ENCODE data around the gene ESYT2.
"Not testable (repeated sequence)": the region's sequence is repeated elsewhere in the genome, so short reads cannot be mapped to it uniquely, and the experiment has no call there.

The ESYT2 gene, protein sequence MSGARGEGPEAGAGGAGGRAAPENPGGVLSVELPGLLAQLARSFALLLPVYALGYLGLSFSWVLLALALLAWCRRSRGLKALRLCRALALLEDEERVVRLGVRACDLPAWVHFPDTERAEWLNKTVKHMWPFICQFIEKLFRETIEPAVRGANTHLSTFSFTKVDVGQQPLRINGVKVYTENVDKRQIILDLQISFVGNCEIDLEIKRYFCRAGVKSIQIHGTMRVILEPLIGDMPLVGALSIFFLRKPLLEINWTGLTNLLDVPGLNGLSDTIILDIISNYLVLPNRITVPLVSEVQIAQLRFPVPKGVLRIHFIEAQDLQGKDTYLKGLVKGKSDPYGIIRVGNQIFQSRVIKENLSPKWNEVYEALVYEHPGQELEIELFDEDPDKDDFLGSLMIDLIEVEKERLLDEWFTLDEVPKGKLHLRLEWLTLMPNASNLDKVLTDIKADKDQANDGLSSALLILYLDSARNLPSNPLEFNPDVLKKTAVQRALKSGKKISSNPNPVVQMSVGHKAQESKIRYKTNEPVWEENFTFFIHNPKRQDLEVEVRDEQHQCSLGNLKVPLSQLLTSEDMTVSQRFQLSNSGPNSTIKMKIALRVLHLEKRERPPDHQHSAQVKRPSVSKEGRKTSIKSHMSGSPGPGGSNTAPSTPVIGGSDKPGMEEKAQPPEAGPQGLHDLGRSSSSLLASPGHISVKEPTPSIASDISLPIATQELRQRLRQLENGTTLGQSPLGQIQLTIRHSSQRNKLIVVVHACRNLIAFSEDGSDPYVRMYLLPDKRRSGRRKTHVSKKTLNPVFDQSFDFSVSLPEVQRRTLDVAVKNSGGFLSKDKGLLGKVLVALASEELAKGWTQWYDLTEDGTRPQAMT

DNA sequence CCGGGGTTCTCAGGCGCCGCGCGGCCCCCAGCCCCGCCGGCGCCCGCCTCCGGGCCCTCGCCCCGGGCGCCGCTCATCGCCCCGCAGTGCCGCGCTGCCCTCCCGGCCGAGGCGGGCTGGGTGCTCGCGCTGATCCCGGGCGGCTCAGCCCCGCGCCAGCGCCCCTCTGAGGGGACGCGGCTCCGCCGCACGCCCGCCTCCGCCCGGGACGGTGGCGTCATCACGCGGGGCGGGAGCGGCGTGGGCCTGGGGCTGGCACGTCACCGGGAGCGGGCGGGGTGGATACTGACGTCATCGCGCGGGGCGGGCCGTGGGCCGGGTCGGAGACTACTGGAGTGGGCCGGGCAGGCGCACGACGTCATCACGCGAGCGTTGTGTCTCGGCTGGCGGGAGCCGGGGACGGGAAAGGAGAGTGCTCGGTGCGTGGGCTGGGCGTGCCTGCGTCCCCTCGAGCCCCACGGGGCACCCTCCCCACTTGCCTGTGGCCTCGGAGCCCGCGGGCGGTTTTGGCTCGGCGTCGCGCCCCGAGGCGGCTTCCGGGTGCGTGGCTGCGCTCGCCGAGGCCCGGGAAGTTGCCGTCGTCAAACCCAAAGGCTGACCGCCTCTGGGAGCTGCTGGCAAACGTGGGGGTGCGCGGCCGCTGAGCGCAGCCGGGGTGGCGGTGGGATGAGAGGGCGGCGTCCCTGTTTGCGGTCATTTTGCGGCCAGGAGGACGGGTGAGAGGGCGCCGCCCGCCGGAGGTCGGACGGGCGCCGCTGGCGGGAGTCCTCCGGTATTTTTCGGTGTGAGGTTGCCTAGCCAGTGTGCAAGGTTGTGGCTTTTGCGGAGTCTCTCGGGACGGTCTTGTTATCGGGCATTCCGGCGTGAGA, at the start of gene ESYT2:
TSS of gene ESYT2 (minus strand) at position 168 of the 869 bp plus-strand sequence. CDS start at position 77, 91 bp downstream.
- peak; percentile 98 for DNase-seq

DNA sequence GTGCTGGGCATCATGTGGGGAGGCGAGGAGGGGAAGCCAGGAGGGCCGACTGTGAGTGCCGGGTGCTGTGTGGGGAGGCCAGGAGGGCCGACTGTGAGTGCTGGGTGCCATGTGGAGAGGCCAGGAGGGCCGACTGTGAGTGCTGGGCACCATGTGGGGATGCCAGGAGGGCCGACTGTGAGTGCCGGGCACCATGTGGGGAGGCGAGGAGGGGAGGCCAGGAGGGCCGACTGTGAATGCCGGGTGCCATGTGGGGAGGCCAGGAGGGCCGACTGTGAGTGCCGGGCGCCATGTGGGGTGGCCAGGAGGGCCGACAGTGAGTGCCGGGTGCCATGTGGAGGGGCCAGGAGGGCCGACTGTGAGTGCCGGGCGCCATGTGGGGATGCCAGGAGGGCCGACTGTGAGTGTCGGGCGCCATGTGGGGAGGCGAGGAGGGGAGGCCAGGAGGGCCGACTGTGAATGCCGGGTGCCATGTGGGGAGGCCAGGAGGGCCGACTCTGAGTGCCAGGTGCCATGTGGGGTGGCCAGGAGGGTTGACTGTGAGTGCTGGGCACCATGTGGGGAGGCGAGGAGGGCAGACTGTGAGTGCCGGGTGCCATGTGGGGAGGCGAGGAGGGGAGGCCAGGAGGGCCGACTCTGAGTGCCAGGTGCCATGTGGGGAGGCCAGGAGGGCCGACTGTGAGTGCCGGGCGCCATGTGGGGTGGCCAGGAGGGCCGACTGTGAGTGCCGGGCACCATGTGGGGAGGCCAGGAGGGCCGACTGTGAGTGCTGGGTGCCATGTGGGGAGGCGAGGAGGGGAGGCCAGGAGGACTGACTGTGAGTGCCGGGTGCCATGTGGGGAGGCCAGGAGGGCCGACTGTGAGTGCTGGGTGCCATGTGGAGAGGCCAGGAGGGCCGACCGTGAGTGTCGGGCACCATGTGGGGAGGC, 49.1 kb upstream of the ESYT2 start:
- not testable (repeated sequence) for DNase-seq

DNA sequence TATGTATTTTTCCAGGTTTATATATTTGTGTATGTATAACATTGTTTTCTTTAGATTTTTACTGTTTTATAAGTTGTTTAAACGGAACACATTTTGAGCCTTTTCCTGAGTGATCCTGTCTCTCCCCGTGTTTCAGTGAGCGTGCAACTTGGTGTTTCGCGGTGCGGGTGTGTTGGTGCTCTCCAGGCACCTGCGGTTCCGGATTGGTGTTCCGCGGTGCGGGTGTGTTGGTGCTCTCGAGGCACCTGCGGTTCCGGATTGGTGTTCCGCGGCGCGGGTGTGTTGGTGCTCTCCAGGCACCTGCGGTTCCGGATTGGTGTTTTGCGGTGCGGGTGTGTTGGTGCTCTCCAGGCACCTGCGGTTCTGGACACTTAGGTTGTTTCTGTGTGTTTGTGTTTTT, 47.7 kb upstream of the ESYT2 start:
- no peak for DNase-seq

DNA sequence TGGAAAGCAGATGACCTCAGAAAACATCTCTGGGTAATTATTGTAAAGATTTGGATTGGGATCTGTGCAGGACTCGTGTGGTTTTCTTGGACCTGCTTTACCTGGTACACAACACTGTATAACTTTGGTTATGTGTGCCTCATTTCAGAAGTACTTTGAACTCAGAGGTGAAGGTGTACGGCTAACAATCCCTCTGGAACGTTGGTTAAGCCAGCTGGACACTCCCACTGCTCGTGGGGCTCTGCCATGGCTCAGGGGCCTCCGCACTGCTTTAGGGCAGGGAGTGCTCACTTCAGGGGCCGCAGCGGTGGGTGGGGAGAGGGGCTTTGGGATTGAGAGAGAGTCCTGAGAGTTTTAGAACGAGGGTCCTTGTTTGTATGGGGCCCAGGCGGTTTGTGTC, 40.6 kb upstream of the ESYT2 start:
- no peak for DNase-seq

DNA sequence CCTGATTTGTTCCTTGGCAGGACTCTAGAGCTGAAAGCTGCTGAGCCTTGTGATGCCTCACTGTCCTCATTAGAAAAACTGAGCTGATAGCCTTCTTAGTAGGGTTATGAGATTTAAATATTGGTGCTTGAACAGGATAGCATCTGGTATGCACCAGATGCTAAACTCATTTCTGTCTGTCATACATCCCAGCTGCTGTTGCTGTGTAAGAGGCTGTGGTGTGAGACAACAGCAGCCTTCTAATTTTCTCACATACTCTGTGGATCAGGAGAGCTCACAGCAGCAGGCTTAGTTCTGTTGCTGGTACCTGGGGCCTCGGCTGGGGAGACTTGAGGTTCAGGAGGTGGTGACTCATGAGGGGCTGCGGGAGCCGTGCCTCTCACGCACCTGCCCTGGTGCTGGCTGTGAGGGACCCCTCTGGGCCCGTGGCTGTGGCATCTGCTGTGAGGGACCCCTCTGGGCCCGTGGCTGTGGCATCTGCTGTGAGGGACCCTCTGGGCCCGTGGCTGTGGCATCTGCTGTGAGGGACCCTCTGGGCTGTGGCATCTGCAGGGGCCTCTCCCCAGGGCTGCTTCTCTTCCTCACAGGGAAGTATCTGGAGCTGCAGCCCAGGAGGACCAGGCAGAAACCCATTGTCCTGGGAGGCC, 39.6 kb upstream of the ESYT2 start:
- DNase-seq: no peak

DNA sequence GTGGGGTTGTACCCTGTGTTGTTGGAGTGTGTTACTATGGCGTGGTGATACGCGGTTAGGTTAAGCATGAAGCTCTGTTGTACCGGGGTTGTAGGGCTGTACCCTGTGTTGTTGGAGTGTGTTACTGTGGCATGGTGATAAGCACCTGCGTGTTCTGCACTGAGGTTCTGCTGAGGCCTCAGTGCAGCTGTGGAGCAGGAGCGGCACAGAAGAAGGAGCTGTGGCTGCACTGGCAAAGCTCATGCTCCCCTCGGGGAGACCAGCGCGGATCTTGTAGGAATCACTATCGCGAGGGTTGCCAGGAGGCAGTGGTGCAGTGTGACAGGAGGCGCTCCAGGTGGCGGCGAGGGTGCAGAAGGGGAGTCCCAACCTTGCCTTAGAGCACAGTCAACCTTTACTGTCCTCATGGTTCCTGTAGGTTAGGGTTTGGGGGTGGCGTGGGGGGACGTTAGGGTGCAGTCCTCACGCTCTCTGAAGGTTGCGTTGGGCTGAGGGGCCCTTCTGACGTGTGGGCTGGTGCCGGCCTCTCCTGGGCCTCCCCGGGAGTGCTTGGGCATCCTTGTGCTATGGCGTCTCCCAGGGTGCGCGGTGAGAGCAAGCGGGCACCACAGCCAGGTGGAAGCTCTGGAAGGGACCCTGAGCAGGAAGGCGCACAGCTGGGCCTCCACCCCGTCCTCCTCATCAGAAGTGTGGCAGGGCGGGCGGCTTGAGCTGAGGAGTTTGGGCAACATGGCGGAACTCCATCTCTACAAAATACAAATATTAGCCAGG, 38.1 kb upstream of the ESYT2 start:
- DNase-seq: no peak

DNA sequence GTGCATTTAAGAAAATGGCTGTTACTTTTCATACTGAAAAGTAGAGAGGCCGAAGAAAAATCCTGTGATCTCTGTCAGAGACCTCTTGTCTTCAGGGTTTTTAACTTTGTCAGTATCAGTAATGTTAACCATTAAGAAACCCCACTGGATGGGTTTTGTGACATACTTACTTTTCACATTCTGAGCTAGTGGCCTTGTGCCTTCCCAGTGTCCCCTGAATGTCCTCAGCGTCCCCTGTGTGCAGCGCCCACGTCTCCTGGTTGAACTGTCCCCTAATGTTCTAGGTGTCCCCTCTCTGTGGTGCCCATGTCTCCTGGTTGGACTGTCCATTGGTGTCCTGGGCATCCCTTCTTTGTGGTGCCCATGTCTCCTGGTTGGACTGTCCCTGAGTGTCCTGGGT, 36.7 kb upstream of the ESYT2 start:
- no peak for DNase-seq

DNA sequence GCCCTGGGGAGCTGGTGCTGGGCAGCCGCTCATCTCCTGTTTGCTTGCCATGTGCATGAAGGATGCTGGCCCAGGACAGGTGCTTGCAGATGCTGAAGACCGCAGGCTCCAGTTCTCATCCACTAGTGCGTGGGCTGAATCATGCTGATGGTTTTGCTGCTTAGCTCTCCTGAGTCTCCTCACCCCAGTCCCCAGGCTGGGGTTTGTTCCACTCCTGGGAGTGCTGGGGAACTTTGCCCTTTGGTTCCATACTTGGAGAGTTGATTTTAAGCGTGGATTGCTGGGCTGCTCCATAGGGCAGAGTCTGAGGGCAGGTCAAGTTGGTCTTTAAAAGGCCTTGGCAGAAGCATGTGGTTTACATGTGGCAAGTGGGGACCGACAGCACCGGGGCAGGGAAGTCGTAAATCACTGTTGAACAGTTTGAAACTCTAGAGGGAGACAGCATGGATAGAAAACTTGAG, 36.2 kb upstream of the ESYT2 start:
- no peak for DNase-seq

DNA sequence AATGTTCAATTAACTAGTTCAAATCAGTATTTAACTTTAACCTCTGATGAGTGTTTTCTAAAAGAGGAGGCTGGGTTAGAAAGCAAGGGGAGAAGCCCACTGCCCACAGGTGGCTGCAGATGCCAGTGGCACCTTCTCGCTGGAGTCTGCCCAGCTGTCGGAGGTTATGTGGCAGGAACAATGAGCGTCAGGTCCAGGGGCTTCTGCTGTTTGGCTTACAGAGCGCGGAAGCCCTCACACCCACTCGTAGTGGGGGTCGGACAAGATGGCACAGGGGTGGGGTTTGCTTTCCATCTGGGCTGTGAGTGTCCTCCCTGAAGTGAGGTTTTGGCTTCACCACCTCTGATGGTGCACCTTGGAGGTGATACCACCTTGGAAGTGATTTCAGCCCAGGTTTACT, 35.5 kb upstream of the ESYT2 start:
- no peak for DNase-seq

DNA sequence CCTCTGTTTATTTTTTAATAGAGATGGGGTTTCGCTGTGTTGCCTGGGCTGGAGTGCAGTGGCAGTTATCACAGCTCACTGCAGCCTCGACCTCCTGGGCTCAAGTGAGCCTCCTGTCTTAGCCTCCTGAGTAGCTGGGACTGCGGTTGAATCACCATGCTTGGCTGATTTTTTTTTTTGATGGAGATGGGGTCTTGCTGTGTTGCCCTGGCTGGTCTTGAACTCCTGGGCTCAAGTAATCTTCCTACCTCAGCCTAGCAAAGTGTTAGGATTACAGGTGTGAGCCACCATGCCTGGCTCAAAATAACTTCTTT, 35.2 kb upstream of the ESYT2 start:
- no peak for DNase-seq

DNA sequence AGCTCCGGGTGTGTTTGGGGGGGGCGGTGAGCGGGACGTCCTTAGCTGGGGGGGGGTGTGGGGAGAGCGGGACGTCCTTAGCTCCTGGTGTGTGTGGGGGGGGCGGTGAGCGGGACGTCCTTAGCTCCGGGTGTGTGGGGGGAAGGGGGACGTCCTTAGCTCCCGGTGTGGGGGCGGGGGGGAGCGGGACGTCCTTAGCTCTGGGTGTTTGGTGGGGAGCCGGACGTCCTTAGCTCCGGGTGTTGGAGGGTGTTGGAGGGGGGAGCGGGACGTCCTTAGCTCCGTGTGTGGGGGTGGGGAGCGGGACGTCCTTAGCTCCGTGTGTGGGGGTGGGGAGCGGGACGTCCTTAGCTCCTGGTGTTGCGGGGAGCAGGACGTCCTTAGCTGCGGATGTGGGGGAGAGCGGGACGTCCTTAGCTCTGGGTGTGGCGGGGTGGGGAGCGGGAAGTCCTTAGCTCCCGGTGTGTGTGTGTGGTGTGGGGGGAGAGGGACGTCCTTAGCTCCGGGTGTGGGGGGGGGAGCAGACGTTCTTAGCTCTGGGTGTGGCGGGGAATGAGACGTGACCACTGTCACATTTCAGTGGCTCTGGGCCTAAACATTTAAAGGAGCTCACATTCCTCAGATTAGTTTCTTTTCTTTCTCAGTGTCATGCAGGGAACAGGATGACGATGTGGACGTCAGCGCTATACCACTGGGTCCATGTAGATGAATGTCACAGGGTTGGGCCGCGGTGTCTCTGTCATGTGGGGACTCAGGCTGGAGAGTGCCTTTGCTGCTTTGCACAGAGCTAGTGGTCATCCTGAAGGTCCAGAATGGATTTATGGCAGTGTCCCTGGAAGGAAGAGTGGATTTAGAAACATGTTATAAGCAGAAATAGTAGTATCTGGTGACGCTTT, 34.5 kb upstream of the ESYT2 start:
- peak; percentile 49 for DNase-seq

DNA sequence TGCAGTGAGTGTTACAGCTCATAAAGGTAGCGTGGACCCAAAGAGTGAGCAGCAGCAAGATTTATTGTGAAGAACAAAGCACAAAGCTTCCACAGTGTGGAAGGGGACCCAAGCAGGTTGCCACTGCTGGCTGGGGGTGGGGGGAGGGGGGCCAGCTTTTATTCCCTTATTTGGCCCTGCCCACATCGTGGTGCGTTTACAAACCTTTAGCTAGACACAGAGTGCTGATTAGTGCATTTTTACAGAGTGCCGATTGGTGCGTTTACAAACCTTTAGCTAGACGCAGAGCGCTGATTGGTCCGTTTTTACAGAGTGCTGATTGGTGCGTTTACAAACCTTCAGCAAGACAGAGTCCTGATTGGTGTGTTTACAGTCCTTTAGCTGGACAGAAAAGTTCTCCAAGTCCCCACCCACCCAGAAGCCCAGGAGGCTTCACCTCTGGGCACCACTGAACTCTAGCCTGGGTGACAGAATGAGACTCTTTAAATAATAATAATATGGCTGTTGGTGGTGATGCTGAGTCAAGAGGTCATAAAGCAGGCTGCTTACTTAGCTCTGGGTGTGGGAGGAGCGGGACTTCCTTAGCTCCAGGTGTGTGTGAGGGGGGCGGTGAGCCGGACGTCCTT, 33.8 kb upstream of the ESYT2 start:
- DNase-seq: peak; percentile 68

DNA sequence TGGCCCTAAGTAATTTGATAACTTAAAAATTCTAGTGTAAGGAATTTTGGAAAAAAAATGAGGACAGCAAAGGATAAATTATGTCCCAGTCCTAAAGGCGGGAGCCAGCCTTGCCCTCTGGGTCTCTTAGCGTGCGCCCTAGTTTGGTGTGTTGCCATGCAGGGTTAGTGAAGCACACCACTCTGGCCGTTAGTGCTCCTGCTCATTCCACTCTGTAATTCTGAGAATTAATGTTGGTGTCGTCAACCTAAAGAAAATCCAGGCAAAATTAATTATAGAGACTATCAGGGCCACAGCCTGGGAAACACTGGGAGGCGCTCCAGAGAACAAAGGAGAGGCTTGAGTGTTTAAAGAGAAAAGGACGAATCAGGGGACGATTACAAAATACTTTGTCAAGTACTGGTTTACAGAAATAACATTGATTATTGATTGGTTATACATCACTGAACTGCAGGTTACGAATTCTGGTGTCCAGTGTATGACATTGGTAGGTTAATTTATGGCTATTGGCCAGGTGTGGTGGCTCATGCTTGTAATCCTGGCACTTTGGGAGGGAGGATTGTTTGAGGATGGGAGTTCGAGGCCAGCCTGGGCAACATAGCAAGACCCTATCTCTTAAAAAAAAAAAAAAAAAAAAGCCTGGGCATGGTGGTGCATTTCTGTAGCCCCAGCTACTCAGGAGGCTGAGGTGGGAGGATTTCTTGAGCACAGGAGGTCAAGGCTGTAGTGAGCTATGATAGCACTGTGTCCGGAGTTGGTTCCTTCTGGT, 32.8 kb upstream of the ESYT2 start:
- DNase-seq: no peak

DNA sequence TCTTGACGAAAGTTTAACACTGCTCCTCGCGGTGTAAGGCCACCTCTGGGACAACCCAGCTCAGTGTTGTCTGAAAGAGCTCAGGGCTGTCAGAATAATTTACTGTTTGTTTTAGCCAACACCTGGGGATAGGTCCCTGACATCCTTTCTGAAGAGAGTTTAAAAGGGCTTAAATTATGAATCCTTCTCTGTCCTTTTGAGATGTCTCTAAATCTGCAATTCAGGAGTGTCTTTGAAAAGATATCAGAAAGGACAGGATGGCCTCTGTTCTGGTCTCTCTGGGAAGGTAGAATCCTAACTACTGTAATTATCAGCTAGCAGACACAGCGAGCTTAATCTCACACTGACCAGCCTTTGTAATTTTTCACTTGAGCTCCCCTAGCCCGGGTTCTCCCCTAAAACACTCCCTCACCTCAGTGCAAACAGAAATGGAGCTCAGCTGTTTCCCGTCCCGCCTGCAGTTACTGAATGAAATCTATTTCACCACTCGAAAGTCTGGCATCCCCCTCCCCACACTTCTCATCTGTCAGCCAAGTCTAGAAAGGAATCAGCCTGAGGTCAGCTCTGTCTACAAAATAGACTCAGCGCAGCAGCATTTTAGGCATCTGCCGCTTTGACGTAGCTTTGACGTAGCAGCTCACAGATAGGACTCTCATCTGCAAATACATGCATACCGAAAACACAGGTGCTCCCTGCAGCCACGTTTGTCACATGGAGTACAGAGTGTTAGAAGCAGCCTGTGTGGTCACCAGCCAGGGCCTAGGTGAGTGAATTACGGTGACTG, 31.9 kb upstream of the ESYT2 start:
- no peak for DNase-seq

DNA sequence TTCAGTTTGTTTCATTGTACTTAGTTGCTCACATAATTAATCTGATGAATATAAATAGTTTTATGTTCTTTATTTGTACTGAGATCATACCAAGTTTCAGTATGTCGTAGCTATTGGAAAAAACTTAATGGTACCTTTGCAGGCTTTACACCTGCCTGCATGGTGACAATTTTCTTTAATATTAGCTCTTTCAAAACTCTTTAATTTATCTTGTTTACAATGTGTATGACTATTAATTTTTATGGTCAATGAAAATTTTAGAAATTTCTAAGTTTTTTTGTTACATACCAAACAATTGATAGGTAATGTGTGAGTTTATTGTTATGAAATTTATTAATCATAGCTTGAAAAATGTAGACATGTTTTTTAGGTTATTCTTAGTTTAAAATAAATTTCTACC, 31.1 kb upstream of the ESYT2 start:
- no peak for DNase-seq

DNA sequence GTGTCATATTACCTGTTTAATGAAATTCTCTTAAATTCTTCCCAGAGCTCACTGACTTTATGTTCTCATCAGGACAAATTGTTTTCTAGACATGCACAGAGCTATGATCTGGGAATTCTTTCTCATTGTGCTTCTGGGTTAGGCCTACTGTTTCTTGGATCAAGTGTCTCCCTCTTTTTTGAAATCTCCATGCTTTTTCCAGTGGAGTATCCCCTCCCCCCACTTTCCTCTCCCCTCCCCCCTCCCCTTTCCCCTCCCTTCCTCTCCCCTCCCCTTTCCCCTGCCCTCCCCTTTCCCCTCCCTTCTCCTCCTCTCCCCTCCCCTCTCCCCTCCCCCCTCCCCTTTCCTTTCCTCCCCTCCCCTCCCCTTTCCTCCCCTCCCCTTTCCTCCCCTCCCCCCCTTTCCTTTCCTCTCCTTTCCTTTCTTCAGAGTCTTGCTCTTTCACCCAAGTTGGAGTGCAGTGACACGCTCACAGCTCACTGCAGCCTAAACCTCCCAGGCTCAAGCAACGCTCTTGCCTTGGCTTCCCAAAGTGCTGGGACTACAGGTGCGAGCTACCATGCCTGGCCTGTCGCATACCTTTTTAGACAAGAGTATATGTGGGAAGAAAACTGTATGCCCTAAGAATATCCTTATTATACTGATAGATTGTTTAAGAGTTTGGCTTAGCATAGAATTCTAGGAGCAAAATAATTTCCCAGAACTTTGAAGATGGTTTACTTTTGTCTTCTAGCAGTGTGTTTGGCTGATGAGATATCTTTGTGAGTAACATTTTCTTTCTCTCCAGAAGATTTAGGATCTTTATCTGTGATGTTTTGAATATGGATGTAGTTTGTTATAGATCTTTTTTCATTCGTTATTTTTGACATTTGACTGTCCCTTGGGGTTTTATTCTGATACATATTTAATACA, 29.5 kb upstream of the ESYT2 start:
- DNase-seq: no peak
